Astrocyte (in vitro differentiated cells and primary cell): ENCODE data around the gene CDH19.

Experiments used
- CTCF ChIP-seq: IDR thresholded peaks from 2 replicates; pipeline ENCODE4 v1.5.1; 2011; ENCODE audit warnings: low read depth, mild to moderate bottlenecking, inconsistent platforms, low read length, moderate library complexity; ENCODE audit not compliant: insufficient read depth
- EZH2 ChIP-seq: IDR thresholded peaks from 2 replicates; pipeline ENCODE4 v1.6.1; 2012; ENCODE audit warnings: mild to moderate bottlenecking, low read length, inconsistent platforms; ENCODE audit not compliant: insufficient read depth

GRCh38 chr18:66564236-66564635 is 39.7 kb downstream of the CDH19 start:
- TF ChIP-seq EZH2 (no peak), CTCF (no peak)
